Choroid plexus epithelial cell (primary cell): Measurements from ENCODE around the gene ITPR2.
A peak's percentile ranks its signal among the peaks of the same experiment; 100 is the strongest.
"Not testable (repeated sequence)": the region's sequence is repeated elsewhere in the genome, so short reads cannot be mapped to it uniquely, and the experiment has no call there.

Experiments used
- DNase-seq: peaks from one replicate; pipeline ENCODE4 v3.0.0-alpha.2; 2010; ENCODE audit warnings: low read depth
- H3K4me3 ChIP-seq: 2 replicates; pipeline ENCODE4 v1.5.1; 2011; ENCODE audit warnings: low read depth, mild to moderate bottlenecking, control low read depth, low read length, moderate library complexity
- TF ChIP-seq, protein P1 (sequence below): conservative IDR thresholded peaks from 2 replicates; pipeline ENCODE4 v1.5.1; 2011; ENCODE audit warnings: low read depth, mild to moderate bottlenecking, control low read depth, inconsistent platforms, low read length, moderate library complexity

Gene ITPR2

DNA sequence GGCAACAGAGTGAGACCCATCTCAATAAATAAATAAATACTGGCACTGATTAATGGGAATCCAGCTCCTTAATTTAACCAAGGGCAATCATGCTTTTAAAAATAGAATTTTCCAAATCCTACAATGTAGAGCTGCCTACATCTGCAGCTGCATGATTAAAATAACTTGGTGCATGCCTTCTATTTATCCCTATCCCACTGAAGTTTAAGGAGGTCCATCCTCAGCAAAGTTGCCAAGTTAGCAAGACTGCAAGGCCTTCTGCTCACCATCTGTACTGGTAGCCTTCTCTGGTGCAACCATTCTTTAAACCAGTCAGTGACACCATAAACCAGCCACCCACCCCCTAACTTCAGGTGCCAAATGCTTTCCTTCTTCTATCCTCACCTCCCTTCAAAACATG is 226.1 kb downstream of the ITPR2 start:
- TF ChIP-seq, protein P1, sequence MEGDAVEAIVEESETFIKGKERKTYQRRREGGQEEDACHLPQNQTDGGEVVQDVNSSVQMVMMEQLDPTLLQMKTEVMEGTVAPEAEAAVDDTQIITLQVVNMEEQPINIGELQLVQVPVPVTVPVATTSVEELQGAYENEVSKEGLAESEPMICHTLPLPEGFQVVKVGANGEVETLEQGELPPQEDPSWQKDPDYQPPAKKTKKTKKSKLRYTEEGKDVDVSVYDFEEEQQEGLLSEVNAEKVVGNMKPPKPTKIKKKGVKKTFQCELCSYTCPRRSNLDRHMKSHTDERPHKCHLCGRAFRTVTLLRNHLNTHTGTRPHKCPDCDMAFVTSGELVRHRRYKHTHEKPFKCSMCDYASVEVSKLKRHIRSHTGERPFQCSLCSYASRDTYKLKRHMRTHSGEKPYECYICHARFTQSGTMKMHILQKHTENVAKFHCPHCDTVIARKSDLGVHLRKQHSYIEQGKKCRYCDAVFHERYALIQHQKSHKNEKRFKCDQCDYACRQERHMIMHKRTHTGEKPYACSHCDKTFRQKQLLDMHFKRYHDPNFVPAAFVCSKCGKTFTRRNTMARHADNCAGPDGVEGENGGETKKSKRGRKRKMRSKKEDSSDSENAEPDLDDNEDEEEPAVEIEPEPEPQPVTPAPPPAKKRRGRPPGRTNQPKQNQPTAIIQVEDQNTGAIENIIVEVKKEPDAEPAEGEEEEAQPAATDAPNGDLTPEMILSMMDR: no peak
- no peak overlapping the region for H3K4me3 ChIP-seq
- no peak for DNase-seq

DNA sequence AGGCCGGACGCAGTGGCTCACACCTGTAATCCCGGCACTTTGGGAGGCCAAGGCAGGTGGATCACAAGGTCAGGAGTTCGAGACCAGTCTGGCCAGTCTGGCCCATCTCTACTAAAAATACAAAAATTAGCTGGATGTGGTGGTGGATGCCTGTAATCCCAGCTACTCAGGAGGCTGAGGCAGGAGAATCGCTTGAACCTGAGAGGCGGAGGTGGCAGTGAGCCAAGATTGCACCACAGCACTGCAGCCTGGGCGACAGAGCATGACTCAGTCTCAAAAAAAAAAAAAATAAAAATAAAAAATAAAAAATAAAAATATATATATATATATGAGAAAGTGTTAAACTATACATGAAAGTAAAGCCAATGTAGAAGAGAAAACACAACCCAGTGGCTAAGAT is 228.2 kb downstream of the ITPR2 start:
- H3K4me3 ChIP-seq, DNase-seq: not testable (repeated sequence)

- no peak for DNase-seq
- TF ChIP-seq, protein P1: no peak
- no peak overlapping the region for H3K4me3 ChIP-seq
These were observed 233.8 kb downstream of the ITPR2 start for GRCh38 chr12:26599096-26599695.

- peak; percentile 18 for DNase-seq
- TF ChIP-seq, protein P1: no peak
- no peak overlapping the region for H3K4me3 ChIP-seq
These were observed 237.2 kb downstream of the ITPR2 start for GRCh38 chr12:26595806-26596205.

GRCh38 chr12:26580619-26581018 is 252.4 kb downstream of the ITPR2 start:
- TF ChIP-seq, protein P1: no peak
- DNase-seq: no peak
- H3K4me3 ChIP-seq: no peak overlapping the region

DNA sequence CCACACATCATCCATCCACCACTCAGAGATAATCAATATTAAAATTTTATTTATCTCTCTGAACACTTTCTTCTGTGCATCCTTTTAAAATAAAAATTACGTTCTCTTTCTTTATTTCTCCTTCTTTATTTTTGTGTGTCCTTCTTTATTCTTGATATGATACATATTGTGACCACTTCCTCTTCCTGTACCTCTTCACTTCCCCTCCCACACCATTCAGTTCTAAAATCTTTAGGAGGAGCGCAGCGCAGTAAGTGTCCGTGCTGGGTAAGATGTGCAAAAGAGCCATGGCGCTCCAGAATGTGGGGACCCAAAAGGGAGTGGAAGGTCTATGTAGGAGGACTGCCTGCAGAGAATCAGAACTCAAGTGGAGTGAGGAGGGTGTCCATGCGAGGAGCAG is 256.7 kb downstream of the ITPR2 start:
- H3K4me3 ChIP-seq: no peak overlapping the region
- no peak for DNase-seq
- TF ChIP-seq, protein P1: no peak

- no peak overlapping the region for H3K4me3 ChIP-seq
- no peak for DNase-seq
- TF ChIP-seq, protein P1: no peak
These were observed 259.6 kb downstream of the ITPR2 start for GRCh38 chr12:26573225-26573909.
